Body of pancreas (tissue), 4 donors: ENCODE results near the gene RBM22.

Experiments
- CTCF ChIP-seq, 7 experiments: fragments of 450-650 bp in 4 of 7; fragments of 200-600 bp in 3 of 7; sonication (generic) in 3 of 7; IDR thresholded peaks; one replicate each; pipeline ENCODE4 v1.5.1; 2016 to 2019; ENCODE audit warnings: antibody characterized with exemption in 7 of 7
- POLR2A ChIP-seq, 3 donors: fragments of 450-650 bp; IDR thresholded peaks; one replicate each; pipeline ENCODE4 v1.6.1; 2016; ENCODE audit warnings: antibody characterized with exemption in 3 of 3, mild to moderate bottlenecking in 2 of 3

DNA sequence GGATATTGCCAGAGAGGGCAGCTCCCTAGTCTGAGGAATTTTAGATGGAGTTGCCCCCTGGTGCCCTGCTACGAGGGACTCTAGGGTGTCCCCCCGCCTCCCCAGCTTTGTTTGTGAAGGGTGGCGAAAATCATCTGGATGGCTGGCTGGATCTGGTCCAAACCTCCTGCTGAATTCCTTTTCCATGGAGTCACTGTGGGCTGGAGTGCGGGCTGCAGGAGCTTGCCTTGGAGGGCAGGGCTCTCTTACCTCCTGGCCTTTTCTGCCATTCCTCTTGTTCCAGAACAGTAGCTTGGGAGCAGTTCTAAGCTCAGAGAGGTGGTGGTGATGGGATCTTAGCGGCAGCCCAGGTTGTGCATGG lies 58.3 kb downstream of the RBM22 start:
- TF ChIP-seq CTCF (IDR thresholded peaks at IDR 0.05) (no peak), POLR2A (IDR thresholded peaks at IDR 0.05) (peak in 1 of 3 donors; percentile 31)
